ENCODE results near the gene SRRM3.
"Not testable (repeated sequence)": the region's sequence is repeated elsewhere in the genome, so short reads cannot be mapped to it uniquely, and the experiment has no call there.

The SRRM3 gene

DNA sequence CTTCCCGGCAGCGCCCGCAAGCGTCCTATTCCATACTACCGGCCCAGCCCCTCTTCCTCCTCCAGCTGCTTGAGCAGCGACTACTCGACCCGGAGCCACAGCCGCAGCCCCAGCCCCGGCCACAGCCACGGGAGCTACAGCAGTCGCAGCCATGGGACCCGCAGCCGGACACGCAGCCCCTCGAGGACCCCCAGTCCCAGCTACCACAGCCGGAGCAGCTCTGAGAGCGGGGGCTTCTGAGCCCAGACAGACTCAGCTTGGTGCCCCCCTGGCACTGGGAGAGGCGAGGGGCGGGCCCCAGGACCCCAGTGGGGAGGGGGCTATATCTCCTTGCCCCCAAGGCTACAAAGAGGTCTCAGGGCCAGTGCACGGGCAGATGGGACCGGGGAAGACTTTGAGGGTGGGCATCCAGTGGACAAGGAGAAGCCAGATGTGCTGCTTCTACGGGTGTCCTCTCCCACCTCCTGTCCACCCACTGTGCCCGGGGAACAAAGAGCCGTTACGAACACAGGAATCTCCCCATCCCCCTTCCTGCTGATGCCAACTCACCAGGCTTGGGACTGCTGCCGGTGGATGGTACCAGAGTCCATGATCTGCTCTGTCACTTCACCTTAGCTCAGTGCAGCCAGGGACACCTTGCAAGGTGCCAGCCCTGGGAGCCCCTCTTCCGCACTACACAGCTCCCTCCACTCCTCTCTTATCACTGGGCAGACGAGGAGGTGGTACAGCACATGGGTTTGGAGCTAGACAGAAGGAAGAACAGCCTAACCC lies 84.1 kb downstream of the SRRM3 start:
- no peak overlapping the region for H3K4me3 ChIP-seq (ENCODE audit: low read depth, low read length)

DNA sequence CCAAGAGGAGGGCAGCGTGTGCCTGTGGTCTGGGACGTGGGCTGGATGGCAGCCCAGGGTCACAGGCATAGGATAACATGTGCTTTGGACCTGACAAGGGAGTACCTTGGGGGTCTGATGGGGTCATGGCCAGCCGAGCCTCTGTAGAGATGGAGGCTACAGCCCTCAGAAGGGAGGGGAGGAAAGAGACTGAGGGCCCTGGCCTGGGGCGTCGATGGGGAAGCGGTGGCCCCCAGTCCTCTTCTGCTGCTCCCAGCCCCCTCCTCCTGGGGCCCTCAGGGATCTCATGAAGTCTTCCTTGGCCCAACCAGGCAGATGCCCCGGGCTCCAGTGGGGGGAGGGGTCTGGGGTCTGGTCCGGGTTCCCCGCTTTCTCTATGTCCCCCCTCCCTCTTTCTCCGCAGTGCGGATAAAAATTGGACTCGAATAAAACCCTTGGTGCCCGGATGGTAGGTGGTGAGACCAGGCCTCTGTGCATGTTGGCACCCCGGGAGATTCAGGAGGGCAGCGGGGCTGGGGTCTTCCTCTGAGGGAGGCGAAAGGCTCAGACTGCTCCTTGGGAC lies 85.2 kb downstream of the SRRM3 start:
- H3K4me3 ChIP-seq (ENCODE audit: low read depth, low read length) = no peak overlapping the region

DNA sequence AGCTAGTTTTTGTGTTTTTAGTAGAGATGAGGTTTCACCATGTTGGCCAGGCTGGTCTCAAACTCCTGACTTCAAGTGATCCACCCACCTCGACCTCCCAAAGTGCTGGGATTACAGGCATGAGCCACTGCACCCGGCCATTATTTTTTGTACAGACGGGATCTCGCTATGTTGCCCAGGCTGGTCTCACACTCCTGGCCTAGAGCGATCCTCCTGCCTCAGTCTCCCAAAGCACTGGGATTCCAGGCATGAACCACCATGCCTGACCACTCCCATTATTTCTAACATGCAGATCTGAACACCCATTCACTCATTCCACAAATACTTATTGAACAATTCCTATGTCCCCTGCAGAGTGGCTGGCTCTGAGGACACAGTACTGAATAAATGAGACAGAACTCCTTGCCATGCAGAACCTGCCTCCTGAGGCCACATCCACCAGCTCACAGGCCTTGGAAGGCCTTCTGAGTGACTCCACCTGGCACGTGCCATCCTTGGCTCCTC lies 89.2 kb downstream of the SRRM3 start:
- not testable (repeated sequence) for H3K4me3 ChIP-seq (ENCODE audit: low read depth, low read length)

DNA sequence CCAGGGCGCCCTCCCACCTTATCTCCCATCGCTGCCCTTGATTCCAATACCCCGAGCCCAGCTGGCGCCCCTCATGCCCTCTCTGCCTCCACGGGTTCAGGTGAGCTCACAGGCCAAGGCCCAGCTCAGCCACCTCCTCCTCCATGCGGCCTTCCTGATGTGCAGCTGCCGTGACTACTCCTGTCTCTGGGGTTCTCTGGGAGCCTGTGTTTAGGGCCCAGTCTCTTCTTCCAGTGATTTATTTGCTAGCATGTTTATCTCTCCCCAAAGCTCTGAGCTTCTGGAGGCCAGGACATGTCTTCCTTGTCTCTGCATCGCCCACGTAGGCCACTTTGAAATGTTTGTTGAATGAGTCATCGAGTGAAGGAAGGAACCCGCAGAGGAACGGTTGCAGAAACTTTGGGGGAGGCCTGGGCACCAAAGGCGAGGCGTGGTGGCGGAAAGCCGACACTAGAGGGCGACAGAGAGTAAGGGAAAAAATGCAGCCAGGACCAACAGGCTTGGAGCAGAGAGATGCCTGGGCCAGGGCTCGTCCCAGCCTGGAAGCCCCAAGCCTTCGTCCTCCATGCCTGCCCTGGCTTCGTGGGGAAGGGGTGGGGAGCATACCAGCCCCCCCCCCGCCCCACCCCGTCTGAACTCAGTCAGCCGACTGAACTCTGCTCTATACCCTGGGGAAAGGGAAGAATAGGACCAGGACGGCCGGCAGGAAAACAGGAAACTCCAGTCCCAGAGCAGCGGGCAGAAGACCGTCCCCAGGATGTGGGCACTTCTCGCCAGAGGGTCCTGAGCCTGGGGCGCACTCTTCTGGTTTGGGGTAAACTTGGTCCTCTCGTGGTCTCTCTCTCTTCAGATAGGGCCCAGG lies 89.9 kb downstream of the SRRM3 start:
- H3K4me3 ChIP-seq (ENCODE audit: low read depth, low read length) = no peak overlapping the region

DNA sequence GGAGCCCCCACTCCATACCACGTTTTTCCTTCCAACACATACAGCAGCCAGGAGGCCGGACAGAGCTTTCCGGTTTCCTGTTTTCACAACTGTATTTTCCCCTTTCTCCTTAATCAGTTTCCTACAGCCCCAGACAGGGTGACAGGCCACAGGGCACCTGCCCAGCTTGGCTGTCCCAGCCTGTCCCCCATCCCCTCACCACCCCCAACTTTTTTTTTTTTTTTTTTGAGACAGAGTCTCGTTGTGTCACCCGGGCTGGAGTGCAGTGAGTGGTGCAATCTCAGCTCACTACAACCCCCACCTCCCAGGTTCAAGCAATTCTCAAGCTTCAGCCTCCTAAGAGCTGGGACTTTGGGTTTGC lies 90.5 kb downstream of the SRRM3 start:
- no peak overlapping the region for H3K4me3 ChIP-seq (ENCODE audit: low read depth, low read length)

DNA sequence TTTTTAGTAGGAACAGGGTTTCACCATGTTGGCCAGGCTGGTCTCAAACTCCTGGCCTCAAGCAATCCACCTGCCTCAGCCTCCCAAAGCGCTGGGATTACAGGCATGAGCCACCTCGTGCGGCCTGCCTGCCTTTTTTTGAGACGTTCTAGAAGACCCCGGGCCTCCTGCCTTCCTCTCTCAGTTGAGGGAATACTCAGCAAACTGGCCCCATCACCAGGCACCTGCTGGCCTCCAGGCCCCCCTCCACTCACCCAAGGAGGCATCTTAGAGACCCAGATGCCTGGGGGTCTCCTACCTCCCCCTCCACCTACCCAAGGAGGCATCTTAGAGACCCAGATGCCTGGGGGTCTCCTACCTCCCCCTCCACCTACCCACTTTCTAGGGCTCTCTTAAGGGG lies 91.2 kb downstream of the SRRM3 start:
- not testable (repeated sequence) for H3K4me3 ChIP-seq (ENCODE audit: low read depth, low read length)

DNA sequence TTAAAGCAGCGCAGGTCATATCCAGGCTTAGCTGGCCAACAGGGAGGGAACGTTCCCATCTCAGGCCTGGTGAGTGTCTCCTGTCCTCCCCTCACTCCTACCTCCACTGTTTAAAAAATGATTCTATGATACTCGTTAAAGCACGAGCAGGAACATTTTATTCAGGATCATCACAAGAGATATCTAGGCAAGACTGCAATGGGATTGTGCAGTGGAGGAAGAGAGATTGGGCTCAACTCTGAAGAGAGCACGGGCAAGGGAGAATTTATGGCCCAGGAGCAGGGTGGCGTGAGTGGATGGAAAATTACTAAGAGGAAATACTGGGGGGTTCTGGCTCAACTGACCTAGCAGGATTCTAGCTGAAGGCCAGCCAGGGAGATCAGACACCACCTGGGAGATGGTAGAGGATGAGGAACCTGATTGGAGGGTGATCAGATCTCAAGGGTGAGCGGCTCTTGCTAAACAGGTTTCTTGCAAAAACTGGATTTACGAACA lies 91.8 kb downstream of the SRRM3 start:
- H3K4me3 ChIP-seq (ENCODE audit: low read depth, low read length) = no peak overlapping the region

DNA sequence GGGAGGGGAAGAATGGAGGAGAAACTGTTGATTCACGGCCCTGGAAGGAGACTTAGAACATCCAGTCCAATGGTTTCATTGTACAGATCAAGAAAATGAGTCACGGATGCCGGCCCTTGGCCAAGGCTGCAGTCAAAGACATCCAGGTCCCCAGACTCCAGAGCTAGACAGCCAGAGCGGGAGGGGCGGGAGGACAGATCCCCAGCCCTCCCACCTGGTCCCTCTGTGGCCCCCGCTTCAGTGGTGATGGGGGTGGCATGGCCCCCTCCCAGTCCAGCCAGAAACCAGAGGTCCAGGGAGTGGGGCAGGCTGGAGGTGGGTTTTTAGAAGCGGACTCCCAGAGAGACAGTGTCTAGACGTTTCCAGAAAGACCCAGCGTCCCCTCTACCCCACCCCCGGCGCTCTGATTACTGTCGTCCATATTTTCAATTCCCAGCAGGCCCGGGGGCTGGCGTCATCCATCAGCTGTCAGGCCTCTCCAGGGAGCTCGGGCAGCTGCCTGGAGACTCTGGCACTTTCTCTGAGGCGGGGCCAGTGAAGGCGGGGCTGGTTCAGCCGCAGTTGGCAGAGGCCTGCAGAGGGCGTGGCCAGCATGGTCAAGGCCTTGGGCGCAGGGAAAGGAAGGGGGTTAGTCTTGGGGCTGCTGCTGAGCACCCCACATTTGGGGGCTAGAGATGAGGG lies 92.8 kb downstream of the SRRM3 start:
- H3K4me3 ChIP-seq (ENCODE audit: low read depth, low read length) = no peak overlapping the region

DNA sequence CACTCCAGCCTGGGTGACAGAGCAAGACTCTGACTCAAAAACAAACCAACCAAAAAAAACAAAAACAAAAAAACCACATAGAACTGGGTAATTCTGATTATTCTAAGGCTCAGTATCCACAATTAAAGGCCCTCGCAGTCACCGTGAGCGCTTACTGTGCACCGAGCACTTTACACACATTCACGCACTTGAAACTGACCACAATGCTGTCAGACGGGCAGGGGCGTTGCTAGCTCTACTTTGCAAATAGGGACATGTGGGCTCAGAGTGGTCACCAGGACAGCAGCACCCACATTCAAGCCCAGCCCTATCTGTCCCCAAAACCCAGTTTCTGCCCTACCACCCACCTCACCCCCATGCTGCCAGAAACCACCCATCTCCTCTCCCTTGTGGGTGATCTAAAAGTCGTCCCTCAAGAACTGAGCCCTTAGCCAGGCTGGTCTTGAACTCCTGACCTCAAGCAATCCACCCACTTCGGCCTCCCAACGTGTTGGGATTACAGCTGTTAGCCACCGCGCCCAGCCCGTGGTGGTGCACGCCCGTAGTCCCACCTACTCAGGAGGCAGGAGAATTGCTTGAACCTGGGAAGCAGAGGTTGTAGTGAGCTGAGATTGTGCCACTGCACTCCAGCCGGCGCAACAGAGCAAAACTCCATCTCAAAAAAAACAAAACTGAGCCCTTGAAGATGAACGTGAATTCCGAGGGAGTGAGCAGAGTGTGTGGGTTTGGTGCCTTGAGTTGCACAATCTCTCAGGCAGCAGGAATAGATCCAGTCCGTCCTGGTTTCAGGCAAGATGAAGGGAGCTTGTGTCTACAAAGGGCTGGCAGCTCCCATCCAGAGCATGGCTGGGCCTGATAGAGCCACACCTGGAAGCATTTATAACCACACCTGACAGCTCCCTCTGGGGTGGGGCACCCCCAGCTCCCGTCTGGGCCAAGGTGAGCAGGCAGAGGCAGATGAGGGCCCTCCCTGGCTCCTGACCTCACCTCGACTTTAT lies 95.3 kb downstream of the SRRM3 start:
- H3K4me3 ChIP-seq (ENCODE audit: low read depth, low read length) = no peak overlapping the region

DNA sequence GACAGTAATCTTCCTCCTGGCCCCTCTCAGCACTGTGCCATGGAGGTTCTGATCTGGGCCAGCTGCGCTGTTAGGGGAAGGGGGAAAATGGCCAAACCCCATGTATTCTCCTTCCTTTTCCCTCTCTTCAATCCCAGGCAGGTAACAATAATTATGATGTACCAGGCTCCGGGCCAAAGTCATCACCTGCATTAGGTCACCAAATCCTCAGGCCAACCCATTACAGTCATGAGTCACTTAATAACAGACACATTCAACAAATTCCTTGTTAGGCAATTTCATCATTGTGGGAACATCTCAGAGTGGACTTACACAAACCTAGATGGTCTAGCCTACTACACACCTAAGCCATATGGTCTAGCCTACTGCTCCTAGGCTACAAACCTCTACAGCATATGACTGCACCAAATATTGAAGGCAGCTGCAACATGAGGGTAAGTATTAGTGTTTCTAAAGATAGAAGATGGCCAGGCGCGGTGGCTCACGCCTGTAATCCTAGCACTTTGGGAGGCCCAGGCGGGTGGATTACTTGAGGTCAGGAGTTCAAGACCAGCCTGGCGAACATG lies 98.6 kb downstream of the SRRM3 start:
- no peak overlapping the region for H3K4me3 ChIP-seq (ENCODE audit: low read depth, low read length)

DNA sequence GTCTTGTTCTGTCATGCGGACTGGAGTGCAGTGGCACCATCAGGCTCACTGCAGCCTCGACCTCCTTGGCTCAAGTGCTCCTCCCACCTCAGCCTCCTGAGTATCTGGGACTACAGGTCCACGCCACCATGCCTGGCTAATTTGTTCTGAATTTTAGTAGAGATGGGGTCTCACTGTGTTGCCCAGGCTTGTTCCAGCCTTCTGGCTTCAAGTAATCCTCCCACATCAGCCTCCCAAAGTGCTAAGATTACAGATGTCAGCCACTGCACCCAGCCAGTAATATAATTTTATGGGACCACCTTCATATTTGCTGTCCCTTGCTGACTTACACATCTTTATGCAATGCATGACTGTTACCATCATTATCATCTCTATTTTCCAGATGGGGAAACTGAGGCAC lies 99.3 kb downstream of the SRRM3 start:
- no peak overlapping the region for H3K4me3 ChIP-seq (ENCODE audit: low read depth, low read length)

DNA sequence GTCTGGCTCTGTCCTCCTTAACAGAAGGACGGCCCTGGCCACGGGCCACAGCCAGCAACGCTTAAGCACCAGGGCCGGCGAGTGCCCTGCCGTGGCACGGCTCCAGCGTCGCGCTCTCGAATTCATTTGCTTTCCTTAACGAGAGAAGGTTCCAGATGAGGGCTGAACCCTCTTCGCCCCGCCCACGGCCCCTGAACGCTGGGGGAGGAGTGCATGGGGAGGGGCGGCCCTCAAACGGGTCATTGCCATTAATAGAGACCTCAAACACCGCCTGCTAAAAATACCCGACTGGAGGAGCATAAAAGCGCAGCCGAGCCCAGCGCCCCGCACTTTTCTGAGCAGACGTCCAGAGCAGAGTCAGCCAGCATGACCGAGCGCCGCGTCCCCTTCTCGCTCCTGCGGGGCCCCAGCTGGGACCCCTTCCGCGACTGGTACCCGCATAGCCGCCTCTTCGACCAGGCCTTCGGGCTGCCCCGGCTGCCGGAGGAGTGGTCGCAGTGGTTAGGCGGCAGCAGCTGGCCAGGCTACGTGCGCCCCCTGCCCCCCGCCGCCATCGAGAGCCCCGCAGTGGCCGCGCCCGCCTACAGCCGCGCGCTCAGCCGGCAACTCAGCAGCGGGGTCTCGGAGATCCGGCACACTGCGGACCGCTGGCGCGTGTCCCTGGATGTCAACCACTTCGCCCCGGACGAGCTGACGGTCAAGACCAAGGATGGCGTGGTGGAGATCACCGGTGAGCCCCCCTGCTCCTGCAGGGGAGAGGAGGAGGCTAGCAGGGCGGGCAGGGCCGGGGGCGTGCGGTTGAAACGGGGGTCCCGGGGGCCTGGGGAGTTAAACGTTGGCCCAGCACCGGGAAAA lies 100.9 kb downstream of the SRRM3 start, which contains the start of gene HSPB1:
Gene HSPB1 (plus strand): TSS at position 327 of the 855 bp plus-strand sequence. CDS start 40 bp downstream, at position 367.
- H3K4me3 ChIP-seq (ENCODE audit: low read depth, low read length) = peak within 1 kb of the TSS; percentile 72

DNA sequence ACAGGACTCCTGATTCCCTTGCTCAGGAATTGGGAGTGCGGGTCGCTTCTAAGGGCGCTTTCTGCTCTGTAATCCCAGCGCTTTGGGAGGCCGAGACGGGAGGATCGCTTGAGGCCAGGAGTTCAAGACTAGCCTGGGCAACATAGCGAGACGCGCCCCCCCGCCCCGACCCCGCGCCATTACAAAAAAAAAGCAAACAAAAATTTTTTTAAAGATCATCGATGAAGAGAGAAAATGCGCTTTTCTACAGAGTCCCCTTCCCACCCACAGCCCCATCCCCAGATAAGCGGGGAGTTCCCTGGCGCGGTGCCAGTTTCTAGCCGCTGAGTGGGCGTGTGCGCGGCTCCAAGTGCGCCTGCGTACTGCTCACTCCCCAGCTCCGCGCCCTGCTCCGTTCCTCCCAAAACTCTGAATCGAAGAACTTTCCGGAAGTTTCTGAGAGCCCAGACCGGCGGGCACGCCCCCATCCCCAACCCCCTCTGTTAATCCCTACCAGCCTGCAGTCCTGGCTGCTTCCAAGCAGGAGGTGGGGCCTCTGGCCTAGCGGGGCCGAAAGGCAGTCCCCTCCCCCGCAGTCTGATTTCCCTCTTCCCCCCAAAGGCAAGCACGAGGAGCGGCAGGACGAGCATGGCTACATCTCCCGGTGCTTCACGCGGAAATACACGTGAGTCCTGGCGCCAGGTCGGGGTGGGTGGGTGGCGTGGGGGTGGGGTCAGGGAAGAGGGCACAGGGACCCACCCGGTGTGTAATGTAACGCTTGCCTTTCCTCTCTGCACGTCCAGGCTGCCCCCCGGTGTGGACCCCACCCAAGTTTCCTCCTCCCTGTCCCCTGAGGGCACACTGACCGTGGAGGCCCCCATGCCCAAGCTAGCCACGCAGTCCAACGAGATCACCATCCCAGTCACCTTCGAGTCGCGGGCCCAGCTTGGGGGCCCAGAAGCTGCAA lies 101.8 kb downstream of the SRRM3 start:
- peak overlapping the region; percentile 72 for H3K4me3 ChIP-seq (ENCODE audit: low read depth, low read length)

DNA sequence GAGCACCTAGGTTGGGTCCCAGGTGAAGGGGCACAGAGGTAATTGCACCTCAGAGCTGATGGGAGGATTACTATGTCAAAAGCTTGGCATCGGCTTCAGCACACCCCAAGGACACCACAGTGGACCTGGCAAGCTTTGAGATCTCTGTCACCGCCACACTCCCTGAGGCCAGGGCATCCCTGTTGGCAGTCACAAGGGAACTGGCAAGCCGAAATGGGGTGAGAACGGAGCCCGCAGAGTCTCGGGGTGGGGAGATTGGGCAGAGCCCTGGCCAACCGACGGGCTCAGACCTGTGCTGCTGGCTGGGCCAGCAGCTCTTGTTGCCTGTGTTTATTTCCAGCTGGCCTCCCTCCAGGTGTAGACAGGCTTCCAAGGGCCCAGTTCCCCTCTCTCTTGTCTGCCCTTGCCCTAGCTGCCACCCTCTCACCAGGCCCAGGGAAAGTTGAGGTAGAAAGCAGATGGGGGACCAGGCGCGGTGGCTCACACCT lies 103.2 kb downstream of the SRRM3 start:
- H3K4me3 ChIP-seq (ENCODE audit: low read depth, low read length) = no peak overlapping the region

DNA sequence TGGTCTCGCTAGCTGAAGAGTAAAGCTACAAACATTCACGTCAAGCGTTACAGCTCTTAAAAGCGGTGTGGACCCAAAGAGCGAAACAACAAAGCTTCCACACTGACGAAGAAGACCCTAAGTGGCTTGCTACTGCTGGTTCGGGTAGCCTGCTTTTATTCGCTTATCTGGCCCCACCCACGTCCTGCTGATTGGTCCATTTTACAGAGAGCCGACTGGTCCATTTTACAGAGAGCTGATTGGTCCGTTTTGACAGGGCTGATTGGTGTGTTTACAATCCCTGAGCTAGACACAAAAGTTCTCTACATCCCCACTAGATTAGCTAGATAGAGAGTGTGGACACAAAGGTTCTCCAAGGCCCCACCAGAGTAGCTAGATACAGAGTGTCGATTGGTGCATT lies 107.2 kb downstream of the SRRM3 start:
- H3K4me3 ChIP-seq (ENCODE audit: low read depth, low read length) = not testable (repeated sequence)

DNA sequence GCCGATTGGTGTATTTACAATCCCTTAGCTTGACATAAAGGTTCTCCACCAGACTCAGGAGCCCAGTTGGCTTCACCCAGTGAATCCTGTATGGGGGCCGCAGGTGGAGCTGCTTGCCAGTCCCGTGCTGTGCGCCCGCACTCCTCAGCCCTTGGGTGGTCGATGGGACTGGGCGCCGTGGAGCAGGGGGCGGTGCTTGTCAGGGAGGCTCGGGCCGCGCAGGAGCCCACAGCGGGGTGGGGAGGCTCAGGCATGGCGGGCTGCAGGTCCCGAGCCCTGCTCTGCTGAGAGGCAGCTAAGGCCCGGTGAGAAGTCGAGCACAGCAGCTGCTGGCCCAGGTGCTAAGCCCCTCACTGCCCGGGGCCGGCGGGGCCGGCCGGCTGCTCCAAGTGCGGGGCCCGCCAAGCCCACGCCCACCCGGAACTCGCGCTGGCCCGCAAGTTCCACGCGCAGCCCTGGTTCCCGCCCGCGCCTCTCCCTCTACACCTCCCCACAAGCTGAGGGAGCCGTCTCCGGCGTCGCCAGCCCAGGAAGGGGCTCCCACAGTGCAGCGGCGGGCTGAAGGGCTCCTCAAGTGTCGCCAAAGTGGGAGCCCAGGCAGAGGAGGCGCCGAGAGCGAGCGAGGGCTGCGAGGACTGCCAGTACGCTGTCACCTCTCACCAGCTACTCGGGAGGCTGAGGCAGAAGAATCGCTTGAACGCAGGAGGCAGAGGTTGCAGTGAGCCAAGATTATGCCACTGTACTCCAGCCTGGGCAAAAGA lies 107.8 kb downstream of the SRRM3 start:
- not testable (repeated sequence) for H3K4me3 ChIP-seq (ENCODE audit: low read depth, low read length)

Measured in iPS-11a (cell line).